Aorta (tissue), 5 donors: ENCODE data around the gene RPRD1B. TPM values are rescaled to one million over a fixed set of nuclear protein-coding genes. Genes with fewer than 3 reads are reported as not detected.

Experiments
- ATAC-seq: fragments of 200-7000 bp; cut with Tn5 transposase; one replicate; pipeline ENCODE4 v1.9.1; 2022; ENCODE audit warnings: moderate library complexity; ENCODE audit not compliant: low FRiP score
- DNase-seq, 2 donors: peaks; one replicate each; pipeline ENCODE4 v3.0.0-alpha.2; 2020
- H3K27ac ChIP-seq, 2 donors: one replicate each; pipeline ENCODE4 v1.5.1; 2013; ENCODE audit warnings: low read length in 2 of 2, mild to moderate bottlenecking in 2 of 2, moderate library complexity in 2 of 2, control low read depth in 1 of 2, inconsistent platforms in 1 of 2, low read depth in 1 of 2
- H3K27me3 ChIP-seq, 2 donors: one replicate each; pipeline ENCODE4 v1.6.1; 2013; ENCODE audit warnings: control low read depth in 1 of 2, low read length in 1 of 2, mild to moderate bottlenecking in 1 of 2, moderate library complexity in 1 of 2; ENCODE audit not compliant: insufficient read depth in 2 of 2, control insufficient read depth in 1 of 2
- H3K36me3 ChIP-seq, 2 donors: one replicate each; pipeline ENCODE4 v1.6.1; 2013; ENCODE audit warnings: control low read depth in 1 of 2, low read length in 1 of 2, mild to moderate bottlenecking in 1 of 2; ENCODE audit not compliant: insufficient read depth in 2 of 2, control insufficient read depth in 1 of 2
- H3K4me1 ChIP-seq, 2 donors: one replicate each; pipeline ENCODE4 v1.6.1; 2013; ENCODE audit warnings: low read length in 2 of 2, control low read depth in 1 of 2, mild to moderate bottlenecking in 1 of 2, moderate library complexity in 1 of 2; ENCODE audit not compliant: insufficient read depth in 2 of 2, control insufficient read depth in 1 of 2
- H3K4me3 ChIP-seq, 2 donors: one replicate each; pipeline ENCODE4 v1.5.1; 2013; ENCODE audit warnings: low read length in 2 of 2, control low read depth in 1 of 2, mild to moderate bottlenecking in 1 of 2
- H3K9me3 ChIP-seq: one replicate; pipeline ENCODE4 v1.6.1; 2013; ENCODE audit warnings: mild to moderate bottlenecking, low read length; ENCODE audit not compliant: control insufficient read depth
- WGBS, 2 donors: extraction: QIAGEN DNeasy Blood & Tissue Kit; methylation state at CpG; one replicate each; pipeline ENCODE4 v1.1.7; 2013; 5-methylcytosine and 5-hydroxymethylcytosine counted together
- intact Hi-C, 2 donors: fragments of 100-400 bp; cut with DNase I; formaldehyde crosslinking; loops; one replicate each; pipeline versions ENCODE4 v1.14.2 to v1.15.0; 2022
- polyA plus RNA-seq, 2 donors: library from polyadenylated mRNA; stranded (reverse); fragments of 200-250 nt; gene quantifications; one replicate each; pipeline ENCODE4 v1.2.3, GENCODE V29; 2013
- total RNA-seq, 2 donors: library from RNA; stranded (reverse); fragmentation: NEBNext Ultra II Directional; extraction: Animal tissue kit (Norgen Biotek cat#: 25700); gene quantifications; one replicate each; pipeline ENCODE4 v1.2.1, GENCODE V29; 2021
- donor health status: healthy with polysubstance abuse.
- donor health status: Bipolar disorder and iron deficiency.
- donor health status: DM: no; HTN: no; CAD: no.
- donor health status: DM: no; HTN: no; CAD: no.
- donor health status: DM: yes; HTN: yes; CAD: no.

Gene RPRD1B
- total and polyA plus RNA-seq, 4 donors, result 6.9 to 43.5 (median 21.9) TPM

GRCh38 chr20:38040276-38040675 is 6.7 kb downstream of the RPRD1B start:
- WGBS, 2 donors, result 15 to 18% methylated on average over 1 of the region's 1 CpG
- peaks cover 0 to 8% of the 10 kb centered on the region in 2 donors for H3K36me3 ChIP-seq
- no peaks in the 10 kb centered on the region for H3K4me1 ChIP-seq

GRCh38 chr20:38043512-38044300 is 10.2 kb downstream of the RPRD1B start:
- Histone ChIP-seq H3K4me3 (no peak overlapping the region), H3K9me3 (no peaks in the 10 kb centered on the region), H3K27ac (no peak overlapping the region), H3K4me1 (peaks cover 0 to 3% of the 10 kb centered on the region in 2 donors), H3K36me3 (peaks cover 0 to 11% of the 10 kb centered on the region in 2 donors), H3K27me3 (no peaks in the 10 kb centered on the region)
- intact Hi-C loops, result no loop called here
- 85 to 89% methylated on average over 10 of the region's 10 CpGs for WGBS, 2 donors
- DNase-seq (no peak), ATAC-seq (no peak)

More at GRCh38 chr20:38040276-38040675, 6.7 kb downstream of the RPRD1B start:
- H3K9me3 ChIP-seq, result no peaks in the 10 kb centered on the region
- H3K27me3 ChIP-seq, result no peaks in the 10 kb centered on the region
- intact Hi-C loops, result no loop called here
- H3K27ac ChIP-seq, result no peak overlapping the region
- H3K4me3 ChIP-seq, result no peak overlapping the region
- ATAC-seq (no peak), DNase-seq (no peak)

- H3K4me1 ChIP-seq, result peaks cover 0 to 3% of the 10 kb centered on the region in 2 donors
- intact Hi-C loops, result no loop called here
- H3K36me3 ChIP-seq, result peaks cover 0 to 11% of the 10 kb centered on the region in 2 donors
- ATAC-seq (no peak), DNase-seq (no peak)
- no peaks in the 10 kb centered on the region for H3K27me3 ChIP-seq
- 91 to 95% methylated on average over 3 of the region's 3 CpGs for WGBS, 2 donors
- no peaks in the 10 kb centered on the region for H3K9me3 ChIP-seq
- no peak overlapping the region for H3K4me3 ChIP-seq
- no peak overlapping the region for H3K27ac ChIP-seq
These were observed 11.1 kb downstream of the RPRD1B start for GRCh38 chr20:38044685-38045084.

GRCh38 chr20:38046572-38046971 is 13.0 kb downstream of the RPRD1B start:
- no peak overlapping the region for H3K4me3 ChIP-seq
- DNase-seq (no peak), ATAC-seq (peak; percentile 7)
- no peak overlapping the region for H3K27ac ChIP-seq
- no peaks in the 10 kb centered on the region for H3K9me3 ChIP-seq
- no peaks in the 10 kb centered on the region for H3K27me3 ChIP-seq
- intact Hi-C loops, result no loop called here
- peaks cover 0 to 10% of the 10 kb centered on the region in 2 donors for H3K36me3 ChIP-seq
- WGBS, 2 donors, result 37 to 38% methylated on average over 4 of the region's 4 CpGs
- H3K4me1 ChIP-seq, result peaks cover 0 to 3% of the 10 kb centered on the region in 2 donors

GRCh38 chr20:38049800-38050199 is 16.3 kb downstream of the RPRD1B start:
- 49 to 56% methylated on average over 3 of the region's 3 CpGs for WGBS, 2 donors
- no peak for ATAC-seq
- H3K36me3 ChIP-seq, result peaks cover 0 to 3% of the 10 kb centered on the region in 2 donors

GRCh38 chr20:38050686-38051085 is 17.1 kb downstream of the RPRD1B start:
- H3K4me1 ChIP-seq, result peaks cover 2 to 3% of the 10 kb centered on the region in 2 donors
- ATAC-seq, result no peak
- no peak for DNase-seq

More at GRCh38 chr20:38049800-38050199, 16.3 kb downstream of the RPRD1B start:
- no peaks in the 10 kb centered on the region for H3K9me3 ChIP-seq
- intact Hi-C loops, result loop anchor here in 1 of 2 donors (10.0 kb wide), 2 partner anchors 245 to 275 kb away; no protein-coding TSS in a partner anchor
- no peaks in the 10 kb centered on the region for H3K27me3 ChIP-seq
- H3K27ac ChIP-seq, result no peak overlapping the region
- H3K4me1 ChIP-seq, result peaks cover 2 to 3% of the 10 kb centered on the region in 2 donors
- H3K4me3 ChIP-seq, result no peak overlapping the region
- DNase-seq, result no peak

GRCh38 chr20:38052870-38053269 is 19.3 kb downstream of the RPRD1B start:
- no peaks in the 10 kb centered on the region for H3K9me3 ChIP-seq
- H3K4me1 ChIP-seq, result peaks cover 0 to 2% of the 10 kb centered on the region in 2 donors
- intact Hi-C loops, result loop anchor here in 1 of 2 donors (10.0 kb wide), 2 partner anchors 242 to 272 kb away; no protein-coding TSS in a partner anchor
- WGBS, 2 donors, result 83 to 91% methylated on average over 2 of the region's 2 CpGs
- peaks cover 0 to 3% of the 10 kb centered on the region in 2 donors for H3K36me3 ChIP-seq
- no peaks in the 10 kb centered on the region for H3K27me3 ChIP-seq
- no peak for ATAC-seq
- DNase-seq, result no peak
- no peak overlapping the region for H3K27ac ChIP-seq
- H3K4me3 ChIP-seq, result no peak overlapping the region

More at GRCh38 chr20:38050686-38051085, 17.1 kb downstream of the RPRD1B start:
- Histone ChIP-seq H3K27me3 (no peaks in the 10 kb centered on the region), H3K9me3 (no peaks in the 10 kb centered on the region), H3K36me3 (peaks cover 0 to 3% of the 10 kb centered on the region in 2 donors), H3K27ac (no peak overlapping the region), H3K4me3 (no peak overlapping the region)
- 38 to 53% methylated on average over 1 of the region's 1 CpG for WGBS, 2 donors
- intact Hi-C loops, result loop anchor here in 1 of 2 donors (10.0 kb wide), 2 partner anchors 244 to 274 kb away; no protein-coding TSS in a partner anchor

- peaks cover 0 to 2% of the 10 kb centered on the region in 2 donors for H3K4me1 ChIP-seq
- WGBS, 2 donors, result 73 to 78% methylated on average over 2 of the region's 2 CpGs
These were observed 21.1 kb downstream of the RPRD1B start for GRCh38 chr20:38054647-38055046.

More at GRCh38 chr20:38054647-38055046, 21.1 kb downstream of the RPRD1B start:
- intact Hi-C loops, result loop anchor here (5.0 to 10.0 kb wide), 3 partner anchors 113 to 270 kb away; partner anchors contain the start of gene TGM2 (in 1 of the 2)
- H3K36me3 ChIP-seq, result peaks cover 0 to 2% of the 10 kb centered on the region in 2 donors
- no peak overlapping the region for H3K27ac ChIP-seq
- no peaks in the 10 kb centered on the region for H3K9me3 ChIP-seq
- ATAC-seq (no peak), DNase-seq (no peak)
- no peak overlapping the region for H3K4me3 ChIP-seq
- no peaks in the 10 kb centered on the region for H3K27me3 ChIP-seq
